GM18498 (cell line): Measurements from ENCODE around the gene GHRL.
"Not testable (repeated sequence)": the region's sequence is repeated elsewhere in the genome, so short reads cannot be mapped to it uniquely, and the experiment has no call there.

ENCODE experiments used
- ATAC-seq: cut with Tn5 transposase; IDR thresholded peaks from one replicate; pipeline ENCODE4 v1.9.1; 2021; ENCODE audit warnings: mild to moderate bottlenecking, moderate library complexity; ENCODE audit not compliant: unreplicated experiment

GHRL gene

DNA sequence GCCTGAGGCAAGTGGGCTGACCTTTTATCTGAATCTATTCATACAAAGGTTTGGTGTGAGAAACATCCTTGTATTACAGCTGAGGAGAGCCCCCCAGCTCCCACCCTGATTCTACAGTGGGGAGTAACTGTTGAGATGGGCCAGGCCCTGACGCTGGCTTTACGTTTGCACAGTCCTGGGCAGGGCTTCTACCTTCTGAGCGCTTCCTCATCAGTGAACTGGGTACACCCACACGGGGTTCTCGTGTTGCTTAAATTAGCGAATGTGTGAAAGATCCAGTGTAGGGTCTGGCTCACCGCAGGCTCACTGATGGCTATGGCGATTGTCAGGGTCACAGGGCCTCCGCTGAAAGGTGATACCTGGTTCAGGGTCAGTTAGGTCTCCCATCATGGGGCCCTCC lies 7.3 kb upstream of the GHRL start:
- ATAC-seq: peak; percentile 30

DNA sequence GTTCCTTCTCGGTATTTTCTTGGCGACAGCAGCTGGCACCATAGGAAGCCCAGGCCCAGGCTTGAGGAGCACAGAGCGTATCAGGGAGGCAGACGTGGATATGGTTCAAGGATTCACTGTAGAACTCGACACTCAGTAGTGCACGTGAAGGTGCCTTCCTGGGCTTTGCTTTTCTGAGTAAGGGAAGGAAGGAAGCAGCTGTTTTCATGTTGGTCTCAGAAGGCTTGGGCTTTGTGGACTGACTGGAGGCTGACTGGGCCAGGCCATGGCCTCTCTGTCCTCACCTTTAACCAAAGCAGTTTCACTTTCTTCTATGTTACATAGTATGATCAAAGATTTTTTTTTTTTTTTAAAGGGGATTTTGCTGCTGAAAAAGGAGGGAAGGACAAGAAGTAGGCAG lies 6.9 kb upstream of the GHRL start:
- peak; percentile 84 for ATAC-seq

DNA sequence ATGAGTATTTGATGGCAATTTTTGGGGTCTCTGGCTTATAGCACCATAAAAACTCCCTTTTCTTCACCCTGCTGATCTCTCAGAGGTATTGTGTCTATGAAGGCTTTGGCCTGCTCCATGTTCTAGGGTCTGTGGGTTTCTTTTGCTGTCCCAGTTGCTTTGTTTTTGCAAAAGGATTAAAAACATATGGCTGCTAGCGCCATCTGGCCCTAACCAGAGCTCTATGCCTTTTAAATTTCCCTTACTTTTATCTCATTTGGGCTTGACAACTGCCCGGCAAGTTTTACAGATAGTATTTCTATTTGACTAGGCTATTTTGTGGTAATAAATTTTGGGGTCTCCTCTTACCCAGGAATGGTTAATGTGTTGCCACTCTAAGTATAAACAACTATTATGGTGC lies 6.4 kb upstream of the GHRL start:
- ATAC-seq: no peak

DNA sequence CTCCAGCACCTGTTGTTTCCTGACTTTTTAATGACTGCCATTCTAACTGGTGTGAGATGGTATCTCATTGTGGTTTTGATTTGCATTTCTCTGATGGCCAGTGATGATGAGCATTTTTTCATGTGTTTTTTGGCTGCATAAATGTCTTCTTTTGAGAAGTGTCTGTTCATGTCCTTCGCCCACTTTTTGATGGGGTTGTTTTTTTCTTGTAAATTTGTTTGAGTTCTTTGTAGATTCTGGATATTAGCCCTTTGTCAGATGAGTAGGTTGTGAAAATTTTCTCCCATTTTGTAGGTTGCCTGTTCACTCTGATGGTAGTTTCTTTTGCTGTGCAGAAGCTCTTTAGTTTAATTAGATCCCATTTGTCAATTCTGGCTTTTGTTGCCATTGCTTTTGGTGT lies 5.3 kb upstream of the GHRL start:
- ATAC-seq: not testable (repeated sequence)

DNA sequence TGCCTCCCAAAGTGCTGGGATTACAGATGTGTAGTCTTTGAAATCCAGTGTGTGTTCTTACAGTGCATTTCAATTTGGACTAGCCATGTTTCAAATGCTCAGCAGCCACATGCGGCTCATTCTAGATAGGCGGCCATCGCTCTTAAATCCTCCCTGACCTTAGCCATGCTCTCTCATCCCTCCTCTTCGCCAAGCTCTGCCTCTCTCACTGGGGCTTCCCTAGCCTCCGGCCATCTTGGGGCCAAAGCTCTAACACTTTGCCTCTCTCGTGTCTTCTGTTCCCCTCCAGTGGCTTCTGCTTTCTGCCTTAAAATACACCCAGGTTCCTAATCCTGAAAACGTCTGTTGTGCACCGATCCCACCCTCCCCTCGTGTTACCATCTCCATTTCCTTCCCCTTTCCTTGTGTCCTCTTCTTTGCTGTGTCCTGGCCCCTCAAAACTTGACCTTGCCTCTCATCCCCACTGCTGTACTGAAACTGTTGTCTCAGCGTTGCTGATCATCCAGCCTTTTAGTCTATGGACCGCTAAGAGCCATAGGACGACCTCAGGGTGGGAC lies 1.4 kb upstream of the GHRL start:
- no peak for ATAC-seq

DNA sequence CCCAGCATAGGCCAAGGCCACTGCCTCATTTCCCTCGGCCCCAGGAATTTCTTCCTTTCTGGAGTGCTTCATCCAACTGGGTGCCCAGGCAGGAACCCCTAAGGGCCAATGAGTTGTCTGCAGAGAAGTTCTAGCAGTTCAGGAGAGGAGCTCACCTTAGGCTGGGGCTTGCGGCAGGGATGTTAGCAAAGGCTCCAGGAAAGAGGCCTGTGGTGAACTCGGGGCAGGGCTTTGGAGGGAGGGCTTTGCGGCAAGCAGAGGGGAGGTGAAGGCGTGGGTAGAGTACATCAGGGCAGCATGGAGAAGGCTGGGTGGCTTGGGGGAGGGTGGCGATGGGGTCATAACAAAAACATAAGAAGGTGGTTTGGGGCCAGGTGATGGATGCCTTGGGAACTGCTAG lies 1.1 kb downstream of the GHRL start:
- no peak for ATAC-seq

DNA sequence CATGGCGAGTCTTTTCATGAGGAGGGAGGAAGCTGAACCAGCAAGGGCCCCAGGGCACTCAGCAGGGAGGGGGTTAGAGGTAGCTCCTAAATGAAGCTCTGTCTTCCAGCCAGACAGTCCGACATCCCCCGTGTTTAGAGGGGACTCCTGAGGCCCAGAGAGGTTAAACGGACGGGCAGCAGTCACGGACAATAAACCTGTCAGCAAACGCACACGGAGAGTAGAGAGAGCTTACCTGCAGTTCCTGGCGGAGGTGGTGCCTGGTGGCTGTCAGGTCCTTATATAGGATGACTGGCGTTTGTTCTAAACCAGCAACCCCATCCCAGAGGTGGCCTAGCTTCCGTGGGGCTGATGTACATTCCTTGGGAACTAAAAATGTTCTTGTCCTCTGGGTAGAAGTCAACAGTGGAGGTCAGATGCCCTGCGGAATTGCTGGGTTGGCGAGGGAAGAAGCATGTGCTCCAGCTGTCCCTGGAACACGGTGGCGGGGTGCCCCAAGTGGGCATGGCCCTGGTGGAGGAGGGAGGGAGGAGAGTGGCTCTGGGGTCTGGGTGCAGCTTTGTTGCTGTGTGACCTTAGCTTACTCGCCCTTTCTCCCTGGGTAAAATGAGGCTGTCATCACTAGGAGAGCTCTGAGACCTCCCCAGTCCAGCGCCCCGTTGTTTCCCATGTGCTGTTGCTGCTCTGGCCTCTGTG lies 2.1 kb downstream of the GHRL start:
- no peak for ATAC-seq

DNA sequence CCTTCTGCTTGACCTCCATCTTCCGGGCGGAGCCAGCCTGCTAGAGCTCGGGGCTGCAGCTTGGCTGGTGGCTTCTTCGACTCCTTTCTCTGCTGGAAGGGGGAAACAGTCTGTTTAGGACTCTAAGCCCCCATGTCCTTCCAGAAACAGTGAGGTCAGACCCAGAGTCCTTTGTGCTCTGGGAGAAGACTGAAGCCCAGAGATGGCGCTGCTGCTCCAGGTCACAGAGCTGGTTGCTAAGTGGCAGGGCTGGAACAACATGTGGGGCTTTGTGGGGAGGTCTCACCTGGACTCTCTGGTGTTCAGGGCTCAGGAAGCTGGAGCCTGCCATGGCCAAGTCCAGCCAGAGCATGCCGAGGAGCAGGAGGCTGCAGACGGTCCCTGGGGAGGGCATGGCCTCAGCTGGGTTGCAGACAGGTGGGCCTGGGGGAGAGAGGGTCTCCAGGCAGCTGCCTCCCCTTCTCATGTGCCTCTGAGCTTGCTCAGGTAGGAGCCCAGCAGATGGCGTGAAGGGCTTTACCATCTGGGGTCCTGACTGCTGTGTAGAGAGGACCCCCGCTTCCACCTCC lies 2.9 kb downstream of the GHRL start:
- no peak for ATAC-seq

DNA sequence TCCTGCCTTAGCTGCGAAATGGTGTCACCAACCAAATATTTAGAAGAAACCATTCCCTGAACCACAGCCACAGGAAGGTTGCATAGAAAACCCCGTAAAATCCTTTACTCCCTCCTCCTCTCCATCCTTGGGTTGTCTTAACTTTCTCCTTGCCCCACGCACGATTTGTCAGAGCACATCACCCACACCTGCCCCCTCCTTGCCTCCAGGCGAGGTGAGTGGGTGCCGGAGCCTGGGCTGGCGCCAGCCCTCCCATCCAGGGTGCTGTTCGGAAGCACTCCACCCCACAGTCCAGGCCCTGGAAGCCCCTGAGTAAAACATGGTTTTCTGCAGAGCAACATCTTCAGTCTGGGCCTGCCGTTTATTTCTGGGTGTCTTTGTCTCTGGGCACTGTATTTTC lies 3.7 kb downstream of the GHRL start:
- no peak for ATAC-seq

DNA sequence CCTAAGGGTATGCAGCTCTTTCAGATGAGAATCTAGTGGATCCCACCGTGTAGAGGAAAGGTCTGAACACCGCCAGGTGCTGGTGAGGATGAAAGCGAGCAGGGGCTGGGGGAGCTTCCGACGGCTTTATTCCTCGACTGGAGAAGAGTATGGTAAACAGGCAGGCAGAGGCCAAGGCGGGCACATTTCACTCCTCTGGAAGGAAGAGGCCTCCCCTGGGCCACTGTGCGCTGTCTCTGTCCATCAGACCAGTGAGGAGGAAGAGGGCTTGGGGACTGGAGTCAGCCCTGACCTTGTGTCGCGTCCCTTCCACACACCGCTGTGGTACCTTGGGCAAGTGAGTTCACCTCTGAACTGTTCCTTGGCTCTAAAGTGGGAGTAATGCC lies 4.2 kb downstream of the GHRL start:
- ATAC-seq: no peak

DNA sequence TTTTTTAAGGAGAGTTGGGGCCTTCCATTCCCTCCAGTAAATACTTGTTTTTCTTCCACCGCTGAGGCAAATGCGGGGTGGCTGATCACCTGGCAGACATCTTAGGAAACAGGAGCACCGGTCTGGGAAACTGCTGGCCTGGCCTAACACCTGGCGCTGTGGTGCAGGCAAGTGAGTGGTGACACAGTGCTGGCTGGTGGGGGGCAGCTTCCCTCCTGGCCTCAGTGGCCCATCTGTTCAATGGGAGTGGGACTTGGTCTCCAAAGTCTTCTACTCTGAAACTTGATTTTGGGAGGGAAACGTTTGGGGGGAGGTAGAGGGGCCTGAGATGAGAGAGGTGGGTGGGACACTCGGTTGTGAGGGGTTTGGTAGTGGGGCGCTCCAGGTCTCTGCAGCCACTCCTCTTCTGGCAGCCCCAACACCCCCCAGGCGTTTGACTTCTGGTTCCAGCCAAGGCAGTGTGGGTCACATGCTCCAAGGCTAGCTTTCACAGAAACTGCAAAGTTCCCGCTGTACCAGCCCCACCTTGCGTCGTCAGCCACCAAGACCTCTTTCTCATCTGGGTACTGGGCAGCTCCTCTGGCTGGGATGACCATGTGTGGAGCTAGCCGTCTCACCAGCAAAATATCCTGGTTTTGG lies 4.7 kb downstream of the GHRL start:
- no peak for ATAC-seq

DNA sequence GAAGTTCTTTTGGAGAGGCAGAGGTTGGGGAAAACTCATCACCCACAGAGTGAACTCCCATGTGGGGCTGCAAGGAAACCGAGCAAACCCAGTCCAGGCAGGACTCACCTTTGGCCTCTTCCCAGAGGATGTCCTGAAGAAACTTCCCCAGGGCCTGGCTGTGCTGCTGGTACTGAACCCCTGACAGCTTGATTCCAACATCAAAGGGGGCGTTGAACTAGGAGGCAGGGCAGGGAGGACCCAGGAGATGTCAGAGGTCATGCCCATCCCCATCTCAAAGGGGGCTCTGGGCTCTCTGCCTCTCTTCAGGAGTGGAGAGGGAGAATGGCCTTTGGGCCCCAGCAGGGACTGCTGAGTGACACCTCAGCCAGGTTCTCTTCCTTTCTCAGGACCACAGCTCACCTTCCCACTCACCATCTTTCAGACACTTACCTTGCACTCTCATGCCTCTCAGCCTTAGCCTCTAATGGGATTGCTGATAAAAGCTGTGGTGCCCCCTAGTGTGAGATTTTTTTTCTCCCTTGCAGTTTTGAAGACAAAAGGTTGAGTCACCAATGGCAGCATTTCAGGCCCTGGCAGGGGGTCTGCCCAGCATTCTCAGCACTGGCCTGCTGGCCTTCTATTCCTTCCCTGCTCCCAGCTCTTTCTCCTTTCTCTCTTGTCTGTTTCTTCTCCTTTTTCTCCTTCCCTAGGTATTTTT lies 6.0 kb downstream of the GHRL start:
- no peak for ATAC-seq

DNA sequence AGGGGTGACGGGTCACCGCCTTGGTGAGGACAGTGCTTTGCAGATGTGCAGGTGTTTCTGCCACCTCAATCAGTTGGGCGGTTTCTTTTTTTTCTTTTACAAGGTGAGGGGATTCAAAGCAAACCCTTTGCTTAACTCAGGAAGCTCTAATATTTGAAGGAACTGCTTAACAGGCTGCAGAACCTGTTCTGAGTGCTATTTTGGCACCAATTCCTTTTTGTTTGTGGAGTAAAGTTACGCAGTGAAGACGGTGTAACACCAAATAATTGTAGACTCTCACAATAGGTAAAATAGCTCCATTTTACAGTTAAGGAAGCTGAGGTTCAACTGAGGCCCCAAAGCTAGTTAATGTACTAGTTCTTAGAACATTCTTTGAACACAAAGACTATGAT lies 6.6 kb downstream of the GHRL start:
- ATAC-seq: no peak

DNA sequence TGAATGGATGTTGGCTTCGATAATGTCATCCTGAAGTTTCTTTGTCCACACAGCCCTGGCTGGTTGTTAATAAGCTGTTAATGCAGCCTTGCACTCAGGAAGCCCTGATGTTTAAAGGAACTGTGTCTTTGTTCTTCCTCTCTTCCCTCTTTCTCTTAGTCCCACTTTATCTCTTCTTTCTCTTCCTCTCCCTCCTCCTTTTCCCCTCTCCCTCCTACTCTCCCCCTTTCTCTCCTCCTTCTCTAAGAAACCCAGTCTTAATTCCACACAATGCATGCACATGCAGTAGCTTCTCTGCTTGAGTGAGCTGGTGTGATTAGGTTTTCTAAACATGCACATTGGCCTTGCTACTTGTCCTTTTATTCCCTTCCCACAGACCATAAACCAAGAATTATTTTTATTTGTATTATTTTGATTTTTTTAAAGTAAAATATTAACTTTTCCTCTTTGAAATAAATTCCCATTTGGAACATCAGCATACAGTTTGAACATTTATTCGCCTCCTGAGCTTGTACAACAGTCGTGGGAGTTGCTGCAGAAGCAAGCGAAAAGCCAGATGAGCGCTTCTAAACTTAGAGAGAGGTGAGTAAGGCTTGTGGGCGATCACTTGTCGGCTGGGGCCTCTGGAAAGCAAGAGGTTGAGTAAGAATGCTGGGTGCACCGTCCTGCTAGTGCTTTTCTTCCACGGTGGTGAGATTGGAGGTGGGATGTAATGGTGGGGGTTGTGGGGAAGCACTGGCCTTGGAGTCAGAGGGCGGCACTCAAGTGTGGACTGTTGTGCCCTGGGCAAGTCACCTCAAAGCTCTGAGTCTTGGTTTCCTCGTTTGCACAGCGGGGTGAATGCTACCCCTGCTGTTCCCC lies 7.2 kb downstream of the GHRL start:
- no peak for ATAC-seq

DNA sequence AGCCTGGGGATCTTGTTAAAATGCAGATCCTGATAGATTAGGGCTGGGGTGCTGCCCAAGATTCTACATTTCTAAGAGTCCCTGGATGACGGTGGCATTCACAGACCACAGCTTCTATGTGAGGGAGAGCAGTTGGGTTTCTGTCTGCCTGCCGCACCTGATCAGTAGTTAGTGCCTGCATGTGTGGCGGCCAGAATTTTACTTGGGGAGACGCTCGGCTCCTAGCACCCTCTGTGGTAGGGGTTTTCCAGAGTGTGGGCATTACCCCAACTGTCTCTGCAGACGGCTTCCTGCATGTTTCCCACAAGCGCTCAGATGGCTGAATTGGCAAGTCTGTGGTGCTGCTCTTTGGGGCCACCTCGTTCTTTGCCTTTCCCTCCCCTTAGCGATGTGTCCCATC lies 8.3 kb downstream of the GHRL start:
- no peak for ATAC-seq

DNA sequence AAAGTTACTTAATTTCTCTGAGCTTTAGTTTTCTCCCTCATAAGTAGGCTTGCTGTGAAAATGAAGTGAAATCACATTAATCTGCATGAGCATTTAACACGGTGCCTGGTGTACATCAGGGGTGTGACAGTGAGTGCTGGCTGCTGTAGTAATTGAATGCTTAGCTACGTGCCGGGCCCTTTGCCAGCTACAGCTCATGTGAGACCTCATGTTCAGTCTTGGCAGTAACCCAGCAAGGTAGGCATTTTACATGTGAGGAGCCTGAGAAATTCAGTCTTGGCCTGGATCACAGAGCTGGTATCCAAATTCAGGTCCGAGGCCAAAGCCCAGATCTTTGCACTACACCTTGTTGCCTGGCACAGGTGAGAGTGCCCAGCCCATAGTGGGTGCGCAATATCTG lies 9.1 kb downstream of the GHRL start:
- no peak for ATAC-seq

DNA sequence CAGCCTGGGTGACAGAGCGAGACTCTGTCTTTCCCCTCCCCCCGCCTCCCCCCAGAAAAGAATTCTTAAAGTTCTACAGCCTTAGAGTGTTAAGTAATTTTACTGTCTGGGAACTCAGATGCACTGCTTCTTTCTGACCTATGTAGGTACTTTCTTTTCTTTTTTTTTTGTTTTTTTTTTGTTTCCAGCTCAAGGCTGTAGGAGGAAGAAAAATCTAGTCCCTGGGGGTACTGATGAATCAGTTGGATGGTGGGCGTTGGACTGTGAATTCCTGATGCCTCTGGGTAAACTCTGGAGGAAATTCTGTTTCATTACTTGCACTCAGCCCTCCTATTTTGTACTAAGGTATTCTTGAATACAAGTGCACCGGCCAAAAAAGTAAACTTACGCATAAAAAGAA lies 10.8 kb downstream of the GHRL start:
- no peak for ATAC-seq

DNA sequence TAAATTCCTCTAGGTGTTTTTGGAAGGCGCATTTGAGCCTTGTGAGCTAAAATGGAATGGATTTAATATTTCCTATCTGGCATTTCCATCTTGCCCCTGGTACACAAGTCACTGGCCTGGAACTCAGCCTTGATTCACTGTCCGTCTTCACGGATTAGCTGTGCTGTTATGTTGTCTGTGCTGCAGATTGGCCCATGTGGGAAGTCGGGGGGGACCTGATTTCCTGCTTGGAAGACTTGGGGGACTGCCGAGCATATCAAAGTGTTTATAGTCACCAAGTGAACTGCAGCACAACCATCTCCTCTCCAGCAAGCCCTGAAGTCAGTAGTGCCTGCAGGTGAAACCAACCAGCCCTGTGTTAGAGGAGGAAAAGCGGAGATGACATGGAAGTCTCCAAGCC lies 12.2 kb downstream of the GHRL start:
- no peak for ATAC-seq

DNA sequence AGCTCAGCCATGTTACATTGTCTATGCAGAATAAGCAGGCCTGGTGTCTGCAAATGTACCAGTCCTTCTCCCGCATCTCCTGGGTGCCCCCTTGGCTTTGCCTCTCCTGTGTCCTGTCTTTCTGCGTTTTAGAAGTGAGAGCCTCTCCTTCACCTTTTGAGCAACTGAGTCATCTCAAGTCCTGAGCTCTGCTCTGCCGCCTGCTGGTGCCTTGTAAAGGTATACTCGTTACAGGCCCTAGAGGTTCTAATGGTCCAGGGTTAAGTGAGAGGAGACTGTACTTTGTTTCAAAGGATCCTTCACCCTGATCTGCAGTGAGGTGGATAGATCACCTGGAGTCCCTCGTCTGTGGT lies 12.6 kb downstream of the GHRL start:
- ATAC-seq: no peak

DNA sequence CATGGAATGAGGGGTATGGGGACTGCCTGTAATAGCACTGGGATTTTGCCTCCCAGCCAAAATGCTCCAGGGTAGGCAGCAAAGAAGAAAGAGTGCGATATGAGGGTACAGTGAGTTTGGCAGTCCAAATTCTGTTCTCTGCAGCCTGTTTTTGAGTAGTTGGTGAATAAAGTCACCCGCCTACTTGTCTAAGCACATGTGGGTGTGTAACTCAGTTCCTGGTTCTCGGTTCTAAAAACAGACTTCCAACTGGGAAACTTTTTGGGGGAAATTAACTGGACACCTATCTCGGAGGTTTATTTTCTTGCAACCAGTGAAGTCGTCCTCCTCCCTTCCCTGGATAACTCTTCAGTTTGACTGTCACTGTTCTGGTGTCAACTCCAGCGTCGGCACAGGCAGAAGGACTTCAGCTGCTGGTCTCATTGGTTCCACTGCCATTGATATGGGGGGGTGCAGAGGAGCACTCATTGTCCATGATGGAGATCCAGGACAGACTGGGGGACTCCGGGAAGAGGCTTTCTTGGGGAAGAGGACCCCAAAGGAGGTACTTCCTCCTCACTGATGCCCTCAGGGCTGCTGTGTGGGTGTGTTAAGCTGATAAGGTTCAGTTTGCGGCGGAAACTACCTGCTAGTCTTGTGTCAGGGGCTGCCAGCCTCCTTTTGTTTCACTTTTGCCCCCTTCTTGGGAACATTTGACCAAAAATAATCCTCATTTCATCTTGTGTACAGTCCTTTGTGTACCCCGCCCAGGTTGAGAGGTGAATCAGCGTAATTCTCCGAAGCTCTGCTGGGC lies 13.2 kb downstream of the GHRL start:
- no peak for ATAC-seq
